ENCODE data around the gene NUDT19.

The NUDT19 gene

DNA sequence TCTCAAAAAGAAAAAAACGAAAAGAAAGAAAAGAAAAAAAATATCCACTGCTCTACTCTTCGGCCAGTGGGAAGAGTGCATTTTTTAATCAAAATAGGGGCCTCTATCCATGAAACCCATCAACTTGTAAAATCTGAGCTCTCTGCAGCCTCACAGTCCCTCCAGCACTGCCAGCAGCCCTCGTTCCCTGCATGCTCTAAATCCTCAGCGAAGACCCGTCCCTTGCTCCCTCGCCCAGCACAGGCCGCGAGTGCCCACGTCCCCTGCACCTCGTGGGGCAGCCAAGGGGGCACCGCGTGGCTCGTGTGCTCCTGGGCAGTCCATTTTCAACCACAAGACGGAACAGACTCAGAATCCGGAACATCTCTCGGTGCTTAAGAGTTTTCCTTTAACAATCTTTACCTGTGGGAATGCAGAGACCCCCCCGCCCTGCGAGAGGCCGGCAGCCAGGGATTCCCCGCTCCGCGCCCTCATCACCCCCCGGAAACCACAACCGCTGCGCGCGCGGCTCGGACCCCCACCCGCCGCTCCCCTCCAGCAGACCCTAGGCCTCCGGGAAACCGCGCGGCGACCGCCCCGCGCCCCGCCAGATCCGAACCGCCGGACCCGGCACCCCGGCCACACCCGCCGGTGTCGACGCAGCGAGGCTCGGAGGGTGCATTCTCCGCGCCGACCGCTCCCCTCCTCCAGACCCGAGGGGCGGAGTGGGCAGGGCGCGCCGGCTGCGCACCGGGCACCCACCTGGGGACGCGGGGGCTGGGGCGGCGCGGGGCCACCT, 17.3 kb upstream of the NUDT19 start:
- Histone ChIP-seq H3K4me3 (ENCODE audit: low read depth, low read length, poor library complexity, severe bottlenecking) (peak overlapping the region; percentile 91), H3K27ac (ENCODE audit: low read depth, low read length, poor library complexity, severe bottlenecking) (no peak overlapping the region), H3K9ac (ENCODE audit: low read length) (peak overlapping the region; percentile 79), H3K9me3 (ENCODE audit: low read length) (no peaks in the 10 kb centered on the region), H3K4me1 (ENCODE audit: insufficient read depth, low read length, severe bottlenecking) (peaks cover 25% of the 10 kb centered on the region), H3F3A (ENCODE audit: insufficient read depth, low read length) (no peaks in the 10 kb centered on the region), H4K20me1 (ENCODE audit: insufficient read depth, low read length) (no peaks in the 10 kb centered on the region), H3K79me2 (ENCODE audit: insufficient read depth, low read length) (peaks cover 33% of the 10 kb centered on the region), H3K9me2 (ENCODE audit: low read depth, low read length) (no peaks in the 10 kb centered on the region), H3K36me3 (ENCODE audit: insufficient read depth, low read length) (no peaks in the 10 kb centered on the region), H3K27me3 (ENCODE audit: insufficient read depth, low read length) (no peaks in the 10 kb centered on the region), H2AFZ (ENCODE audit: low read length) (no peak overlapping the region), H3K4me2 (ENCODE audit: low read length) (peak overlapping the region; percentile 75)
- TF ChIP-seq EZH2 (IDR thresholded peaks at IDR 0.05; ENCODE audit: borderline replicate concordance, low read length): no peak

DNA sequence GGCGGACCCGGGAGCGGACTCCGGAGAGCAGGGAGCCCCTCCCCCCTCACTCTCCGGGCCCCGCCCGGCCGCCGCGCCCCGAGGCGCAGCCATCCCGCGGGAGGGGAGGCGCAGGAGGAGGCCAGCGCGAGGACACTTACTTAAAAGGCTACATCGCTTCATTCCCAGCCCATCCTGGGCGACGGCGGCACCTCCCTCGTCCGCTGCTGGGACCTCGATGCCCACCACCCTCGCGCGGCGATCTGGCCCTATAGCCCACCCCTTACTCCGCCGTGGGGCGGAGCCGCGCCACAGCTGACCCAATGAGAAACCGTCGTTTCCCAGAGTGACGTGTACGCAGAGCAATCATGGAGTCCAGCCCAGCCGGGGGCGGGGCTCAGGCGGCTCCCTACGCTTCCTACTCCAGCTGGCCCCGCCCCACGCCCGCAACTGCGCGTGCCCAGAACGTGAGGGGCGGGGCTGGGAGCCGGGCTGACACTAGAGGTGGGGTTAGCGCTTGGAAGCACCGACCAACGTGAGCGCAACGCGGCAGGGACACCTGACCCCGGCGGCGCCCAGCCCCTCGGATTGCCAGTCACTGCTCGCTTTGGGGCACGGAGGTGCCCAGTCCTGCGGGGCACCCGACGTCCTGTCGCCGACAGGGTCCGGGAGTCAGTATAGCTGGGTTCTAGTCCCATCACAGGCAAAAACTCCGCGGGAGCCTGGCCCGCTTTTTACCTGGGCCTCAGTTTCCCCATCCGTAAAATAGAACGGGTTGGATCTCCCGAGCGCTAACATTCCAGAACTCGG, 16.5 kb upstream of the NUDT19 start, which contains the start of gene ANKRD27:
ANKRD27 (minus strand) TSS at position 250 of the 789 bp plus-strand sequence. CDS start 16,165 bp downstream, outside the sequence.
- peak within 1 kb of the TSS; percentile 91 for H3K4me3 ChIP-seq (ENCODE audit: low read depth, low read length, poor library complexity, severe bottlenecking)
- H3K79me2 ChIP-seq (ENCODE audit: insufficient read depth, low read length): peaks cover 25% of the 10 kb centered on the region
- peak within 1 kb of the TSS; percentile 85 for H3K4me2 ChIP-seq (ENCODE audit: low read length)
- H2AFZ ChIP-seq (ENCODE audit: low read length): no peak within 1 kb of the TSS
- H3K36me3 ChIP-seq (ENCODE audit: insufficient read depth, low read length): no peaks in the 10 kb centered on the region
- H3K9ac ChIP-seq (ENCODE audit: low read length): peak within 1 kb of the TSS; percentile 79
- no peak within 1 kb of the TSS for H3K27ac ChIP-seq (ENCODE audit: low read depth, low read length, poor library complexity, severe bottlenecking)
- TF ChIP-seq, protein P1, sequence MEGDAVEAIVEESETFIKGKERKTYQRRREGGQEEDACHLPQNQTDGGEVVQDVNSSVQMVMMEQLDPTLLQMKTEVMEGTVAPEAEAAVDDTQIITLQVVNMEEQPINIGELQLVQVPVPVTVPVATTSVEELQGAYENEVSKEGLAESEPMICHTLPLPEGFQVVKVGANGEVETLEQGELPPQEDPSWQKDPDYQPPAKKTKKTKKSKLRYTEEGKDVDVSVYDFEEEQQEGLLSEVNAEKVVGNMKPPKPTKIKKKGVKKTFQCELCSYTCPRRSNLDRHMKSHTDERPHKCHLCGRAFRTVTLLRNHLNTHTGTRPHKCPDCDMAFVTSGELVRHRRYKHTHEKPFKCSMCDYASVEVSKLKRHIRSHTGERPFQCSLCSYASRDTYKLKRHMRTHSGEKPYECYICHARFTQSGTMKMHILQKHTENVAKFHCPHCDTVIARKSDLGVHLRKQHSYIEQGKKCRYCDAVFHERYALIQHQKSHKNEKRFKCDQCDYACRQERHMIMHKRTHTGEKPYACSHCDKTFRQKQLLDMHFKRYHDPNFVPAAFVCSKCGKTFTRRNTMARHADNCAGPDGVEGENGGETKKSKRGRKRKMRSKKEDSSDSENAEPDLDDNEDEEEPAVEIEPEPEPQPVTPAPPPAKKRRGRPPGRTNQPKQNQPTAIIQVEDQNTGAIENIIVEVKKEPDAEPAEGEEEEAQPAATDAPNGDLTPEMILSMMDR (IDR thresholded peaks at IDR 0.05; ENCODE audit: low read length): no peak
- TF ChIP-seq EZH2 (IDR thresholded peaks at IDR 0.05; ENCODE audit: borderline replicate concordance, low read length): no peak
- H3K4me1 ChIP-seq (ENCODE audit: insufficient read depth, low read length, severe bottlenecking): peaks cover 25% of the 10 kb centered on the region
- H3K9me3 ChIP-seq (ENCODE audit: low read length): no peaks in the 10 kb centered on the region
- no peaks in the 10 kb centered on the region for H3K9me2 ChIP-seq (ENCODE audit: low read depth, low read length)
- no peaks in the 10 kb centered on the region for H3K27me3 ChIP-seq (ENCODE audit: insufficient read depth, low read length)
- no peaks in the 10 kb centered on the region for H3F3A ChIP-seq (ENCODE audit: insufficient read depth, low read length)
- no peaks in the 10 kb centered on the region for H4K20me1 ChIP-seq (ENCODE audit: insufficient read depth, low read length)

DNA sequence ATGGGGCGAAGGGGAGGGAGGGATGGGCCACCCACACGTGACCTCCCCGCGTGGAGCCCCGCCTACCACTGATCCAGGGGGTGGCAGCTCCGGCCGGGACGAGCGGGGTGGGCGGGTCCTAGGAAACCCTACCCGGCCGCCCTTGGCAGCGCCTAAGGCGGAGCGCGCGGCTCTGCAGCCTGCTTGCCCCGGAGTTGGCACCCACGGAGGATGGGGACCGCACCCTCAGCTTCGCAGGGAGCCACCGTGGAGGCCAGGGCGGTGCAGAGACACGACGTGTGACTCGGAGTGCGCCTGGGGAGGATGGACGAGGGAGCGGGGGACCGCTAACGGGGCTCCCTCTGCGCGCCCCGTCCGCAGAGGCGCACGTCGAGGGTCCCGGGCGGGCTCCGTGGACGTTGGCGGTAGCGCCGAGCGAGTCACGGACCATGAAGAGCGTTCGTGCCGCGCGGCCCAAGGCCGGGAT, 15.9 kb upstream of the NUDT19 start, which contains the start of gene RGS9BP:
RGS9BP (plus strand) TSS at position 129 of the 466 bp plus-strand sequence. CDS start 416 bp downstream, outside the sequence.
- H3K9ac ChIP-seq (ENCODE audit: low read length): peak within 1 kb of the TSS; percentile 79
- H4K20me1 ChIP-seq (ENCODE audit: insufficient read depth, low read length): no peaks in the 10 kb centered on the region
- no peaks in the 10 kb centered on the region for H3K9me3 ChIP-seq (ENCODE audit: low read length)
- H3K4me2 ChIP-seq (ENCODE audit: low read length): peak within 1 kb of the TSS; percentile 85
- H3K79me2 ChIP-seq (ENCODE audit: insufficient read depth, low read length): peaks cover 23% of the 10 kb centered on the region
- H3K4me3 ChIP-seq (ENCODE audit: low read depth, low read length, poor library complexity, severe bottlenecking): peak within 1 kb of the TSS; percentile 91
- H3K36me3 ChIP-seq (ENCODE audit: insufficient read depth, low read length): no peaks in the 10 kb centered on the region
- H3K4me1 ChIP-seq (ENCODE audit: insufficient read depth, low read length, severe bottlenecking): peaks cover 25% of the 10 kb centered on the region
- no peaks in the 10 kb centered on the region for H3K27me3 ChIP-seq (ENCODE audit: insufficient read depth, low read length)
- H3F3A ChIP-seq (ENCODE audit: insufficient read depth, low read length): no peaks in the 10 kb centered on the region
- H3K9me2 ChIP-seq (ENCODE audit: low read depth, low read length): no peaks in the 10 kb centered on the region
- TF ChIP-seq, protein P1 (IDR thresholded peaks at IDR 0.05; ENCODE audit: low read length): no peak
- TF ChIP-seq EZH2 (IDR thresholded peaks at IDR 0.05; ENCODE audit: borderline replicate concordance, low read length): no peak
- H3K27ac ChIP-seq (ENCODE audit: low read depth, low read length, poor library complexity, severe bottlenecking): no peak within 1 kb of the TSS
- no peak within 1 kb of the TSS for H2AFZ ChIP-seq (ENCODE audit: low read length)

All from OCI-LY1 (cell line).